Activated B cell treated with CpG ODN at 0.5 μM for 24 hours (primary cell): Measurements from ENCODE around the gene EYS. TPM values are rescaled to one million over a fixed set of nuclear protein-coding genes. Genes with fewer than 3 reads are reported as not detected.

Source experiments
- ATAC-seq: fragments of 200-7000 bp; cut with Tn5 transposase; one replicate; pipeline ENCODE4 v1.10.0; 2021; ENCODE audit warnings: low read depth, mild to moderate bottlenecking, moderate library complexity
- CTCF ChIA-PET: fragments of 350-600 bp; sonication (Branson Sonifier 250); formaldehyde crosslinking; loops from one replicate; lab custom pipeline; 2021; ENCODE audit warnings: antibody characterized with exemption; lab: Charles Lee
- POLR2A ChIA-PET: fragments of 350-600 bp; sonication (Branson Sonifier 250); formaldehyde crosslinking; loops from one replicate; lab custom pipeline; 2021; ENCODE audit warnings: antibody characterized with exemption; lab: Charles Lee
- DNase-seq: peaks from one replicate; pipeline ENCODE4 v3.0.0; 2022
- H3K27ac Mint-ChIP-seq: one replicate; pipeline ENCODE4 v1.8.0; 2020; ENCODE audit warnings: mixed read lengths
- H3K27me3 Mint-ChIP-seq: one replicate; pipeline ENCODE4 v1.8.0; 2021; ENCODE audit warnings: mixed read lengths
- H3K36me3 Mint-ChIP-seq: one replicate; pipeline ENCODE4 v1.8.0; 2021; ENCODE audit warnings: low read depth, mixed read lengths
- H3K4me1 Mint-ChIP-seq: one replicate; pipeline ENCODE4 v1.8.0; 2021; ENCODE audit warnings: mixed read lengths
- H3K4me3 Mint-ChIP-seq: one replicate; pipeline ENCODE4 v1.8.0; 2020; ENCODE audit warnings: mild to moderate bottlenecking, mixed read lengths
- H3K9me3 Mint-ChIP-seq: one replicate; pipeline ENCODE4 v1.8.0; 2020; ENCODE audit warnings: mixed read lengths
- intact Hi-C: fragments of 100-400 bp; cut with micrococcal nuclease; formaldehyde crosslinking; loops from one replicate; pipeline ENCODE4 v1.15.1; 2024
- total RNA-seq: library from RNA; stranded (reverse); gene quantifications from 2 replicates; pipeline ENCODE4 v1.2.3, GENCODE V29; 2022
- TF ChIP-seq, protein P1 (sequence below): fragments of 200-600 bp; IDR thresholded peaks from one replicate; pipeline ENCODE4 v1.8.0; 2022; ENCODE audit warnings: antibody characterized with exemption, mild to moderate bottlenecking

The EYS gene
- total RNA-seq, 1 donor from 2014 or later = not detected

DNA sequence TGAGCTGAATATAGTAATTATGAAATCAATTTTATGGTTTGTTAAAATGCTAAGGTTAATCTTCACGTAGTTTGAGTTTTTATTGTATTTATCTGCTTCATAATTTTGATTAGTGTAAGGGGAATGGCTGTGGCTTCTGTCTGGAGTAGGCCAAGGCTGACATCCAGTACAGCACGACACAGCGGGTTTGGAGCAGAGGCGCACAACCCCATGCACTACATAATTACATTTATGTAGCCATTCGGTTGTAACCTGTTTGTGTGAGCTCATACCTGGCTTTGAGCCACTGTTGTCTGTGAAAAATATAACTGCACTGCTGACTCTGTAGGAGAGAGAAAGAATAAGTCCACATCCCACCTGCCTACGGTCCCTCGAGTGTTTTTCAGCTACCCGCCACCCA, 615.5 kb downstream of the EYS start:
- no peak overlapping the region for H3K4me3 Mint-ChIP-seq
- TF ChIP-seq, protein P1, sequence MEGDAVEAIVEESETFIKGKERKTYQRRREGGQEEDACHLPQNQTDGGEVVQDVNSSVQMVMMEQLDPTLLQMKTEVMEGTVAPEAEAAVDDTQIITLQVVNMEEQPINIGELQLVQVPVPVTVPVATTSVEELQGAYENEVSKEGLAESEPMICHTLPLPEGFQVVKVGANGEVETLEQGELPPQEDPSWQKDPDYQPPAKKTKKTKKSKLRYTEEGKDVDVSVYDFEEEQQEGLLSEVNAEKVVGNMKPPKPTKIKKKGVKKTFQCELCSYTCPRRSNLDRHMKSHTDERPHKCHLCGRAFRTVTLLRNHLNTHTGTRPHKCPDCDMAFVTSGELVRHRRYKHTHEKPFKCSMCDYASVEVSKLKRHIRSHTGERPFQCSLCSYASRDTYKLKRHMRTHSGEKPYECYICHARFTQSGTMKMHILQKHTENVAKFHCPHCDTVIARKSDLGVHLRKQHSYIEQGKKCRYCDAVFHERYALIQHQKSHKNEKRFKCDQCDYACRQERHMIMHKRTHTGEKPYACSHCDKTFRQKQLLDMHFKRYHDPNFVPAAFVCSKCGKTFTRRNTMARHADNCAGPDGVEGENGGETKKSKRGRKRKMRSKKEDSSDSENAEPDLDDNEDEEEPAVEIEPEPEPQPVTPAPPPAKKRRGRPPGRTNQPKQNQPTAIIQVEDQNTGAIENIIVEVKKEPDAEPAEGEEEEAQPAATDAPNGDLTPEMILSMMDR = no peak
- intact Hi-C loops = no loop called here
- ATAC-seq (no peak), DNase-seq (no peak)
- no peak overlapping the region for H3K27ac Mint-ChIP-seq
- no peaks in the 10 kb centered on the region for H3K36me3 Mint-ChIP-seq
- ChIA-PET POLR2A (no interaction called here), CTCF (no interaction called here)
- H3K4me1 Mint-ChIP-seq = no peaks in the 10 kb centered on the region
- no peaks in the 10 kb centered on the region for H3K27me3 Mint-ChIP-seq
- peaks cover 6% of the 10 kb centered on the region for H3K9me3 Mint-ChIP-seq

DNA sequence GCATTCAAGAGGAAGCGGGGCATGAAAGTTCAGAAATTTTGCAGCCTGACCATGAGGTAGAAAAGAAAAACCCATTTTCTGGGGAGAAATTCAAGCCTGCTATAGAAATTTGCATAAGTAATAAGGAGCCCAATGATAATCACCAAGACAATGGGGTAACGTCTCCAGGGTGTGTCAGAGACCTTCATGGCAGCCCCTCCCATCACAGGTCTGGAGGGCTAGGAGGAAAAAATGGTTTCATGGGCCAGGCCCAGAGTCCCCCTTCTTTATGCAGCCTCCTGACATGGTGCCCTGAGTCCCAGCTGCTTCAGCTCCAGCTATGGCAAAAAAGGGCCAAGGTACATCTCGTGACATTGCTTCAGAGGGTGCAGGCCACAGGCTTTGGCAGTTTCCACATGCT, 618.5 kb downstream of the EYS start:
- H3K4me3 Mint-ChIP-seq = no peak overlapping the region
- TF ChIP-seq, protein P1 = no peak
- POLR2A ChIA-PET = no interaction called here
- intact Hi-C loops = no loop called here
- no peaks in the 10 kb centered on the region for H3K36me3 Mint-ChIP-seq
- CTCF ChIA-PET = no interaction called here
- H3K27me3 Mint-ChIP-seq = no peaks in the 10 kb centered on the region
- H3K27ac Mint-ChIP-seq = no peak overlapping the region
- ATAC-seq (no peak), DNase-seq (no peak)
- H3K4me1 Mint-ChIP-seq = no peaks in the 10 kb centered on the region
- peaks cover 6% of the 10 kb centered on the region for H3K9me3 Mint-ChIP-seq

DNA sequence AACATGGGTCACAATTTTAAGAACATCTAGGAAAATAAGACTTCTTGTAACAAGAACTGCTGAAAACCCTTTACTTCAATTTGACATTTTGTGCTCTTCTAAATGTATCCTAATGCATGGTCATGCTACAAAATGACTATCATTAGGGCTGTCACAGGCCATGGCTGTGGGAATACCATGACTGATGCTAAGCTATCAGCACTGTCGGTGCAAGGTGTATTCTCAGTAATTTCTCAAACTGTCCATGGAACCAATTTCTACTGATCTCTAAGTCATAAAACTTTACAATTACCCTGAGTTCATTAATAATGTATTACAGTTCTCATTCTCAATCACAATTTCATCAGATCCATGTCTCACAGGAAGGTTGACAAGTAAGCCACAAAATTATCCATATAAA, 625.3 kb downstream of the EYS start:
- ATAC-seq (no peak), DNase-seq (no peak)
- Mint-ChIP-seq H3K27ac (no peak overlapping the region), H3K27me3 (no peaks in the 10 kb centered on the region), H3K4me3 (no peak overlapping the region), H3K9me3 (peaks cover 2% of the 10 kb centered on the region), H3K4me1 (no peaks in the 10 kb centered on the region), H3K36me3 (no peaks in the 10 kb centered on the region)
- intact Hi-C loops = no loop called here
- ChIA-PET CTCF (no interaction called here), POLR2A (no interaction called here)
- TF ChIP-seq, protein P1 = no peak

DNA sequence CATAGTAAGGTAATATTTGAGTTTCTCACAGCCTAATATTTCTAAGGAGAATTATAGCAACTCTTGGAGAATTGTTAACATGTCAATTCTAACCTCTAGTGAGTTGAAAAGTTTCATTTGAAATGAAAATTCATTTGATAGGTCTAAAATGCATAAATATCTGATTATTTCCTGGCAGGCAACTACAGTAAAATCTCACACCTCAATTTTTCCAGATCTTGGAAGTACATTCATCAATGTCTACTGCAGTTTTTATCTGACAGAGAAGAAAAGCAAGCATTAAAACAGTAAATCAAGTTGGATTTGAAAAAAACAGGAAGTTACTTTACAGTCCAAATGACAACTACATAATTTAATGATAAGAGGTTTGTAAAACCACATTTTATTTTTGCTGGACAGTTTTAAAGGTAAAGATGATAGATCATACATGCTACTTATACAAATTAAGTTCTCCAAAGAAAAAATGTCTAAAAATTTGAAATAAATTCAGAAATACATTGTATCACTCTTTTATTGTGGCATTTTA, 631.3 kb downstream of the EYS start:
- Mint-ChIP-seq H3K27me3 (no peaks in the 10 kb centered on the region), H3K4me1 (no peaks in the 10 kb centered on the region), H3K4me3 (no peak overlapping the region), H3K36me3 (no peaks in the 10 kb centered on the region), H3K9me3 (peaks cover 5% of the 10 kb centered on the region), H3K27ac (no peak overlapping the region)
- POLR2A ChIA-PET = no interaction called here
- intact Hi-C loops = no loop called here
- TF ChIP-seq, protein P1 = no peak
- DNase-seq (no peak), ATAC-seq (no peak)
- CTCF ChIA-PET = no interaction called here

DNA sequence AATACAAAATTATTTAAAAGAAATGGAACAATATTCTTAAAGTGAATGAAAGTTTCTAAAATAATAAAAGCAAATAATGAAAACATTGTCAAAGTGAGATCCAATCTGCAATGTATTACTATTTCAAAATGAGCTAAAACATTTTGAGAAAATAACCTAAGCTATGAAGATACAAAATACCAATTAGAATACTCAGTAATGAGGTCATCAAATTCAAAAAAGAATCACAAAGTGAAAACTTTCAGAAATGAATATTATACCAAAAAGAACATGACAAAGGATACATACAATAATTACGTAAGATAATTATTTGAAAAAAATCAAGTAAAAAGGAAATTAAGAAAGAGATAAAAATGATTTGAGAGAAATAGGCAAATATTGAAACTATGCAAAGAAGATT, 634.5 kb downstream of the EYS start:
- ATAC-seq = no peak
- no peak for DNase-seq
- intact Hi-C loops = no loop called here
- H3K27ac Mint-ChIP-seq = no peak overlapping the region
- H3K9me3 Mint-ChIP-seq = peaks cover 8% of the 10 kb centered on the region
- H3K4me1 Mint-ChIP-seq = no peaks in the 10 kb centered on the region
- POLR2A ChIA-PET = no interaction called here
- CTCF ChIA-PET = no interaction called here
- no peak overlapping the region for H3K4me3 Mint-ChIP-seq
- H3K27me3 Mint-ChIP-seq = no peaks in the 10 kb centered on the region
- TF ChIP-seq, protein P1 = no peak
- no peaks in the 10 kb centered on the region for H3K36me3 Mint-ChIP-seq
